NOMO-1 treated with dmso at 0.1 percent for 144 hours (cell line): ENCODE data around the gene WDR43.

Experiments
- DNase-seq: peaks from one replicate; lab custom pipeline; 2025; ENCODE audit not compliant: unreplicated experiment; lab: John Stamatoyannopoulos, UW

The WDR43 gene

GRCh38 chr2:28991460-28991859 is 97.0 kb downstream of the WDR43 start:
- no peak for DNase-seq

GRCh38 chr2:28993206-28993960 is 98.9 kb downstream of the WDR43 start:
- no peak for DNase-seq

GRCh38 chr2:28994074-28994473 is 99.6 kb downstream of the WDR43 start:
- DNase-seq = no peak

- DNase-seq = no peak
Measured at GRCh38 chr2:28994679-28995078, 100.2 kb downstream of the WDR43 start.

- no peak for DNase-seq
Measured at GRCh38 chr2:28995765-28996750, 101.6 kb downstream of the WDR43 start.

GRCh38 chr2:28997237-28997846 is 102.9 kb downstream of the WDR43 start:
- no peak for DNase-seq
